NCI-H2081 treated with DMSO at 0.1 percent for 48 hours (cell line): Measurements from ENCODE around the gene CLCN7.

ENCODE experiments used
- DNase-seq: peaks from one replicate; lab custom pipeline; 2025; lab: John Stamatoyannopoulos, UW

Gene CLCN7

DNA sequence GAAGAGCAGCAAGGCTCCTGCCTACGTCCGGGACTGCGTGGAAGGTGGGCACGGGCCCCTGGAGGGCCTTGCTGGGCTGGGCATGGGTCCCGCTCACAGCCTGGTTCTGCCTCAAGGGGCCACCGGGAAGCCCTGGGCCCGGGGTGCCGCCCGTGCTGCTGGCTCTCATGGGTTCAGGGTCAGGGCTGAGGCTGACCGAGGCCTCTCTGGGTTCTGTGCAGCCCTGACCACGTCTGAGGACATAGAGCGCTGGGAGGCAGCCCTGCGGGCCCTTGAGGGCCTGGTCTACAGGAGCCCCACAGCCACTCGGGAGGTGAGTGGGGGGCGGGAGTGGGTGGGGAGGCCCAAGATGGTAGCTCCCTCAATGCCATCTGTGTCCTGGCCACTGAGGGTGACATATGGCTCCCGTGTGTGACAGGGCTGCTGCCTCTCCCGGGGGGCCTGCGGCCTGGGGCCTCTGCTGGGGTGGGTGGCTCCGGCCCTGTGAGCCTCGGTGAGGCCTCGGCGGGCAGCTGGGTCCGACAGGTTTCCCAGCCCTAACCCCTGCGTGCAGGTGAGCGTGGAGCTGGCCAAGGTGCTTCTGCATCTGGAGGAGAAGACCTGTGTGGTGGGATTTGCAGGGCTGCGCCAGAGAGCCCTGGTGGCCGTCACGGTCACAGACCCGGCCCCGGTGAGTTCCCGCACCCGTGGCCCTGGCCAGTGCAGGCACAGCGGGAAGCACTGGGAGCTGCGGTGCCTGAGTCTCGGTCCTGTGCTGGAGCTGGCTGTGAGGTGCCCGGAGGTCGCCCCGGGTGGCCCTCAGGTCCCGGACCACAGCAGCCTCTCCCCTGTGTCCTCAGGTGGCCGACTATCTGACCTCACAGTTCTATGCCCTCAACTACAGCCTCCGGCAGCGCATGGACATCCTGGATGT is 27.5 kb upstream of the CLCN7 start:
- no peak for DNase-seq

DNA sequence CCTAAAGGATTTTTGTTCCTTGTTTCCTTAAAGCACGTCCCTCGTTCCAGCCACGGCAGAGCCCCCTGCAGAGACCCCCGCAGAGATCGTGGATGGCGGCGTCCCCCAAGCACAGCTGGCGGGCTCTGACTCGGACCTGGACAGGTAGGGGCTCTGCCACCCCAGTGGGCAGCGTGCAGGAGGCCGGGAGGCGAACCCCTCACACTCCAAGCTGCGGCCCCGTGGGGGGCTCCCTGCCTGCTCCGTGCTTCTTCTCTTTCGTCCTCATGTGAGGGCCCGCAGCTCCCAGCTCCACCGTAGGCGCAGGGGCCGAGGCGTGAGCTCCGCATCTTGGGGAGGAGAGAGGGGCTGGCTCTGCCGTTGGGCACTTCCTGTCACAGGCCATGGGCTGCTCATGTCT is 26.8 kb upstream of the CLCN7 start:
- no peak for DNase-seq

DNA sequence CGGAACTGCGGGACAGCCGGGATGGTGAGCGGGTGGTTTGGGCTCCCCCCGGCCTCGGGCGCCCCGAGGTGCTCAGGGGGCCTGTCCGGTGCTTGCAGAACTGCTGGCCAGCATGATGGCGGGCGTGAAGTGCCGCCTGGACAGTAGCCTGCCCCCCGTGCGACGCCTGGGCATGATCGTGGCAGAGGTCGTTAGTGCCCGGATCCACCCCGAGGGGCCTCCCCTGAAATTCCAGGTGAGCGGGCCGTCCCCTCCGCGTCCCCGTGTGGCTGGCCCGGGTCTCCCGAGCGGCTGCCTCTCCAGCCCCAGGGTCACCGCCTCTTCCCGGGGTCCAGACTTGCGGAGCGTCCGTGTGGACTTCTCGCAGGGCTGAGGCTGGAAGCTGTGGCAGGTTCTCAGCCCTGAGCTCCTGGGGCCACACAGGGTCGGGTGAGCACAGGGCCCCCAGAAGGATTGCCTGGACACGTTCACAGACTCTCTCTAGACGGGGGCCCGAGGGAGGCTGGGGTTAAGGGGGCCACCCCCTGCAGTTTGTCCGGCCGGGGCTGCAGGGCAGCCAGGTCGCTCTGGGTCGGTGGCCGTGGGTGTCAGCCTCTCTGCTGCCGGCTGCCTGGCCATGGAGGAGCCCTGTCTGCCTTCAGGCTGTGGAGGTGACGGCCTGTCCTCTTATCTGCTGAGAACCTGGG is 25.8 kb upstream of the CLCN7 start:
- no peak for DNase-seq

DNA sequence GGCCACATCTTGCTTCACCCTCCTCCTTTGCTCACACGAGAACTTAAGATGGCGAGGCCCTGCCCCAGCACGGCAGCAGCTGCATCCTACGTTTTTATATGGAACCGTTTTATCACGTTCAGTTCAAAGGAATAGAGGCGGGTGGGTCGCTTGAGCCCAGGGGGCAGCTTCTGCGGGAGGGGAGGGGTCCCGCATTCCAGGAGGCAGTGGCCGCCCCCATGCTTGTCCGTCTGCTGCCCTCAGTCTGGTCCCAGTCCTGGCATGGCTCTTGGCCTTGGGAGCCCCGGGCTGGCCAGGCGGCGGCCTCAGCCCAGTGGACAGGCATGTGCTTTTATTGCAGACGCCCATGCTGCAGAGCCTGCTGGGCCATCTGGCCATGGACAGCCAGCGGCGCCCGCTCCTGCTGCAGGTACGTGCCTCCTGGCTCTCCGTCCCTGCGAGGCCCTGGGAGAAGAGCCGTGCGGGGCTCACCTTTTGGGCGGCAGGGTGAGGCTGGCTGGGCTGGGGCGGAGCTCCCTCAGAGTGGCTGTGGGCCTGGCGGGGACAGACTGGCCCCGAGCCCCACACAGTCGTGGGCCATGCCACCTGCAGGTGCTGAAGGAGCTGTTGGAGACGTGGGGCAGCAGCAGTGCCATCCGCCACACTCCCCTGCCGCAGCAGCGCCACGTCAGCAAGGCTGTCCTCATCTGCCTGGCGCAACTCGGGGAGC is 25.1 kb upstream of the CLCN7 start:
- no peak for DNase-seq

GRCh38 chr16:1498899-1499676 is 24.3 kb upstream of the CLCN7 start:
- no peak for DNase-seq

DNA sequence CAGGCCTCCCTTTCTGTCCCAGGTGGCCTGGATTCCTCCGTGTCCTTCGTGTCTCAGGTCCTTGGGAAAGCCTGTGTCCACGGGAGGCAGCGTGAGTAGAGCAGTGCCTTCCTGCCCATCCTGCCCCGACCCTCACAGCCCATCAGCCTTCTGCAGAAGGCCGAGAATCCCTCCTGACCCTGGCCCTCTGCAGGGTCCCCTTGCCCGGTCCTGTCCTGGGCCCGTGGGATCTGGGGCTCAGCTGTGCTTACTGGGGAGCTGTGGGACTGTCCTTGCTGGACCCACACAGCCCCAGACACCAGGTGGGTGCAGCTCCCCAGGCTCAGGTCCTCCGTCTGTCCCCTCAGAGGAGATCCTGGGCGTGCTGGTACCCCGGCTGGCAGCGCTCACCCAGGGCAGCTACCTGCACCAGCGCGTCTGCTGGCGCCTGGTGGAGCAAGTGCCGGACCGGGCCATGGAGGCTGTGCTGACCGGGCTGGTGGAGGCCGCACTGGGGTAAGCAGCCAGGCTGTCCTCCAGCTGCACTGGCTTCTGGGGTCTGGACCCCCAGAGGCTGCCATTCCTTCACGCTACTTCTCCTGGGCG is 22.3 kb upstream of the CLCN7 start:
- no peak for DNase-seq

DNA sequence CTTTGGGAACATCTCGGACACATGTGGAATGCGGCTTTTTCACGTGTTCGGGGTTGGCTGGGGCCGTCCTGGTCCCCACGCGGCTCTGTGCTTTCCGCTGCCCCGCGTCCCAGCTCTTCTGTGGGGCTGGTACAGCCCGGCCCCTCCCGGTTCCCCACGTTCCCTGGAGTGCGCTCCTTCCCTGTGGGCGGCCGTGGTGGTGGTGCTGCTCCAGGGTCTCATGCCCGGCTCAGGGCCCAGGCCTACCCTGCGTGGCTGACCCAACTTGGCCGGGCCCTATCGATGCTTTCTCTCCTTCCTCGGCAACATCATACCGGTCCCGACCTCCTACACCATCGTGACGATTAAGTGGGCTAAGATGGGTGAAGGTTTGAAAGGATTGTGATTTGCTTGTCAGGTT is 21.6 kb upstream of the CLCN7 start:
- DNase-seq = no peak

GRCh38 chr16:1495889-1496262 is 21.0 kb upstream of the CLCN7 start:
- DNase-seq = no peak

DNA sequence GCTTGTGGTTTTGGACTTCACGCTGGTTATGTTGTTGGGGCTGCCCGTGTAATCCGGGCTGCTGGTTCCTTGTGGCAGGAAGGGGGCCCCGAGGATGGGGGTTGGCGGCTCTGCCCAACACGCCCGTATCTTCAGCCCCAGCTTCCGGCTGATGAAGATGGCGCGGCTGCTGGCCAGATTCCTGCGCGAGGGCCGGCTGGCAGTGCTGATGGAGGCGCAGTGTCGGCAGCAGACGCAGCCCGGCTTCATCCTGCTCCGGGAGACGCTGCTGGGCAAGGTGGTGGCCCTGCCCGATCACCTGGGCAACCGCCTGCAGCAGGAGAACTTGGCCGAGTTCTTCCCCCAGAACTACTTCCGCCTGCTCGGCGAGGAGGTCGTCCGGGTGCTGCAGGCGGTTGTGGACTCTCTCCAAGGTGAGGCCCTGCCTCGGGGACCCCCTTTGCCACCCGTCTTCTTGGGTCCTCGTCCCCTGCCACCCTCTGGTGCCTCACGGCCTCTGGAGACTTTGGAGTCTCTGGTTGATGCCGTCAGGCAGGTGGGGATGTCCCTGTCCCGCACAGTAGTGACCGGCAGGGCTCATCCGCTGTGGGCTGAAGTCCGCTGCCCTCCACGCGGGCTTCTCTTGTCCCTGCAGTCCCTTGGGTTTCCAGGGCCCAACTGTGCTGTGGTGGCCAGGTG is 20.5 kb upstream of the CLCN7 start:
- no peak for DNase-seq

GRCh38 chr16:1494711-1495110 is 19.9 kb upstream of the CLCN7 start:
- DNase-seq = no peak

DNA sequence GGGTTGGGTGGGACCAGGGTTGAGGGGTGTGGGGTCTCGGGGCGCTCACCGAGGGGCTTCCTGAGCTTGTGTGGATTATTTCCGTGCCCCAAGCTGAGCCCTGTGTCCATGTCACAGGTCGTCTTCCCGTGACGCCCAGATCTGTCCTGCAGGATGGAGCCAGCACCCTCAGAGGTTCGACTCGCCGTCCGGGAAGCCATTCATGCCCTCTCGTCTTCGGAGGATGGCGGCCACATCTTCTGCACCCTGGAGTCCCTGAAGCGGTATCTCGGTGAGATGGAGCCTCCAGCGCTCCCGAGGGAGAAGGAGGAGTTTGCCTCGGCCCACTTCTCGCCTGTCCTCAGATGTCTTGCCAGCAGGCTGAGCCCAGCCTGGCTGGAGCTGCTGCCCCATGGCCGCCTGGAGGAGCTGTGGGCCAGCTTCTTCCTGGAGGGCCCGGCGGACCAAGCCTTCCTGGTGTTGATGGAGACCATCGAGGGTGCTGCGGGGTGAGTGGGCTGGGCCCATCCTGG is 19.4 kb upstream of the CLCN7 start:
- DNase-seq = no peak

DNA sequence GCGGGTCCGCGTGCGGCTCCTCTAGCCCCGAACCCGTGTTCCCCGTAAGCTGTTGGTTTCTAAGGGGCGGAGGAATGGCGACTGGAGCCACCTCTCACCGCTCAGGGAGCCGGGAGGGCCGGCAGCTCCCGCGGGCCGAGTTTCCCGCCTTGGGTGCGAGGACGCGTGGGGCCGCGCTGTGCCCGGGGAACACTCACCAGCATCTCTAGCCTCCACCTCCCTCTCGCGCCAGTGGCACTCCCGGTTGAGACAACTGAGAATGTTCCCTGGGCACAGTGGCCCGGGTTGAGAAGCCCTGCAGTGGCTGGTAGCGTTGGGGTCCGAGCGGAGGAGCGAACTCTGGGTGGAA is 18.9 kb upstream of the CLCN7 start:
- no peak for DNase-seq

GRCh38 chr16:1492923-1493745 is 18.3 kb upstream of the CLCN7 start, which contains the start of gene TELO2:
Gene TELO2 (plus strand): TSS chr16:1493360. CDS start chr16:1494282, 922 bp downstream.
- DNase-seq = no peak

DNA sequence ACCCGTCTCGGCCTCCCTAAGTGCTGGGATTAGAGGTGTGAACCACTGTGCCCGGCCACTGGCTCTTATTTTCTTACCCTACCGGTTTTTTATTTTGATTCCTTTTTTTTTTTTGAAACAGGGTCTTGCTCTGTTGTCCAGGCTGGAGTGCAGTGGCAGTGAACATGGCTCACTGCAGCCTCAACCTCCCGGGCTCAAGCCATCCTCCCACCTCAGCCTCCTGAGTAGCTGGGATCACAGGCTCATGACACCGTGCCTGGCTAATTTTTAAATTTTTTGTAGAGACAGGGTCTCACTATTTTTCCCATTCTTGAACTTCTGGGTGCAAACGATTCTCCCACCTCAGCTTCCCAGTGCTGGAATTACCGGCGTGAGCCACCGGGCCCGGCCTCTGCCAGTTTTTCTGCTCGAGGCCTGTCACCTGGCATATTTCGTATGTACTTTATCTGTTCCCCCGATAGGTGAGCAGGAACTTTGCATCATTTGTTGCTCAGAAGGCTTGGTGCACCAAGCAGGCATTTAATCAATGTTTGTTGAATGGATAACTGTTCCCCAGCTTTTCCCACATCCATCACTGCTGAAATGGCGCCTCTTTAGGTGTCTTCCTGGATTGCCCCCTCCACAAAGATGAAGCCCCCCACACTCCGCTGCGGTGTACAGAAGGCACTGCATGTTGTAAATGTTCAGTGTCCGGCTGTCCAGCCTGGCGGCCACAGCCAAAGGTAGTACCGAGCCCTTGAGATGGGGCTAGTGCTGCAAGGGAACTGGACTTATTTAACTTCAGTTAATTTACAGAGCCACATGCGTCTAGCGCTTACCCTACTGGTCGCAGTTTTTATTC is 17.5 kb upstream of the CLCN7 start:
- no peak for DNase-seq

GRCh38 chr16:1491327-1491726 is 16.5 kb upstream of the CLCN7 start:
- DNase-seq = no peak

DNA sequence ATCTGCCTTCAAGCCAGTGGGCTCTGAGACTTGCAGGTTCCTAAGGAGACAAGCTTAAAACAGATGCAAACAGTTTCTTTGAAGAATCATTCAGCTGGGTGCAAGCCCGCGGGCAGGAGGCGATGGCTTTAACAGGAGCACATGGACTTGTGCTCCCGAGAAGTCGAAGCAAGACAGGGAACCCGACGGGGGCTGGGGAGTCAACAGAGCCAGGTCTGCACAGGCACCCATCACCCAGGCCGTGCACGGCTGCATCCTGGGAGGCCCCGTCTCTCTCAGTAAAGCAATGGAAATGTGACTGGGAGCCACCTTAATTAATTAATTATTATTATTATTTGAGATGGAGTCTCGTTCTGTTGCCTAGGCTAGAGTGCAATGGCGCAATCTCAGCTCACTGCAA is 14.2 kb upstream of the CLCN7 start:
- no peak for DNase-seq

DNA sequence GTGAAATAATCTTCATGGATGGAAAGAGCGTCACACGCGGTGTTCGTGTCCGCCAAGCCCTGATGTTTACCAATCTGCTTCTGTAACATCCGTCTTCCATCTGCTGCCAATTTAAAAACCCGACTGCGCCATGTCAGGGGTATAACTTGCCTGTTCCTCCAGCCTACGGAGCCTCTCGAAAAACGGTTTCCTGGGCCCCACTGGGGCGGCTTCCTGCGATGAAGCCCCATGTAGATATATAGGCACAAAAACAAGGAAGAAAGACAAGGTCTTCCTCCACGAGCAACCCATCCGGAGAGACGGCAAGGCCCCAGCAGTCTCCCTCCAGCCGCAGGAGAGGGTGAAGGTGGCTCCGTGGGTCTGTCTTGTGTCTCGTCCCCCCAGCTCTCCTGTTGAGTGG is 13.8 kb upstream of the CLCN7 start, which contains the start of gene PTX4:
Gene PTX4, minus strand, starts transcription at position 326 of the 400 bp plus-strand sequence. Its CDS starts 35 bp downstream, at position 291.
- no peak for DNase-seq

DNA sequence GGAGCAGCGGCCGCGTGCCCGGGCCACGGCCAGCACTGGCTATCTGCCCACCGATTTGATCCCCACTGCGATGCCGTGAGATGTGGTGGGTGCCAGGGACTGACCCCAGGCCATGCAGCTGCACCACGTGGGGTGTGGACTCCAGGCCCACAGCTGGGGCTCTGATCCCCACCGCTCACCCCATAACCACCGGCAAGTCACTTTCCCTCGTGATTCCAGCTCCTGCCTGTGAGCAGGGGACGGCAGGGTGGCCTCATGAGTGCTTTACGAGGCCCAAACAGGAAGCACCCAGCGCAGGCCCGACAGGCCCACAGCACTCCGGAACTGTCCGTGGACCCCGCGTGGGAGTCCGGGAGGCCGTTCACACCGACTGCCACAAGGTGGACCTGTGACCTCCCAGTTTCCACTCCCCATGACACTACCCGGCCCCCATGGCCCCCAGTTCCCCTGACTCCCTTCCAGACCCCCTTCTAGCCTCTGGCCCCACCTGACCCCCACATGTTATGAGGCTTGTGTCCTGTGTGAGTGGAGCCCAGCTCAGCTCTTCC is 13.3 kb upstream of the CLCN7 start:
- DNase-seq = no peak
